ENCODE results near the gene EFCAB8.

The EFCAB8 gene, protein sequence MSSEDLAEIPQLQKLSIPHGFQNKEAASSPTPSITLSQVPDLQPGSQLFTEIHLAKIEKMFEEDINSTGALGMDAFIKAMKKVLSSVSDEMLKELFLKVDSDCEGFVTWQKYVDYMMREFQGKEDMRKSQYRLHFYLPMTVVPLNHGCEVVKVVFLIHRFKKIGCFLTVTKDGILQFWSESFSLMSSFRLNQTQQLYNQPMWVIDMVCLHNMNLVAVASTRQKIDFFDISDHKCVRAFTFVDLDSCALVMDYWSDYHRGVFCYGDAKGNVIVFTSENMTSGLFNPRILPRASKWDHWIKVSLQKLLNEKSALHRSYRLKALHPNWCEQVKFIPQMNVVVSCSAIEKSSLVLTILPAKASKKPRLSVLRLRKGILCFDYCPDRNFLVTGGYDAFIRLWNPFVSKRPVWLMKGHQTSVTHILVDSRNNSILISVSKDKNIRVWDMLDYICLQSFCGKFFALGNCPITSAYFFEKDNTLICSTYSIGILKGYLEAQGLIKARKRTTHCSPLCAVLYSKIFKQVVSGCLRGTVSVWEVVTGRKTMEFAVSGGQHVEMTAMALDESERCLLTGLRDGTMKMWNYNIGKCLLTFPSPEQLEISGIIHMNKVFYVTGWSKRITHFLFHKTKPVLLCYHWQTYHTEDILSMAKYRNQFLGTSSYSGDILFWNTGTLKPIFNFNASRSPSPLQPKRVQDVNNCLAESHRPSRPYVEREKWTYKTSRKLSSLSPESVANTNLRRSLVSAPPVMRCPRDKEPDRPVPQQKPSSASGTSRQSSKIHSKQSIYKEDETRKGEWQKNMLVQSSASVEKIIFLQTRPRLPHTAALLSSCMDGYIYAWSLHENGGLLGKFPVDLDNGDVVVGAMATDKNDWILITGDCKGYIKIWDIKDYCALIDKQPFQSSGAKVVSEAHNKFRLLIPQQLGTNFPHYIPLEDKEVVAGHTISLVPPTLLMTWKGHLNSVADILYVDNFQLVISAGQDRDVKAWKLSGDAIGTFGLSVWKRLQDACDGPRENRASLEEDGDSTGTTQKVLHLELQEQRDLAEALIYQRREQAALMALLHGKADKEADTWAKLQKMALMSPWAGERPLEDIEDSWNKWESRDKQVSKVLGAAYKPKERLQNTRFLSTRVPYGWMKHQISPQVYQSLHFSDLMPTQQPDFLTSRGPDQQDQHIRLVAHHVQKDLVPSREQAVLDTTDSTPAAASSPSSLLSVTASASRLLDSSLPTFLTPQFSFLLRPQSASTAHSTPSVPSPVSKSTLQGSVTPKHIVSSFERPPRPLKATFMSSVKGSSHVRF

DNA sequence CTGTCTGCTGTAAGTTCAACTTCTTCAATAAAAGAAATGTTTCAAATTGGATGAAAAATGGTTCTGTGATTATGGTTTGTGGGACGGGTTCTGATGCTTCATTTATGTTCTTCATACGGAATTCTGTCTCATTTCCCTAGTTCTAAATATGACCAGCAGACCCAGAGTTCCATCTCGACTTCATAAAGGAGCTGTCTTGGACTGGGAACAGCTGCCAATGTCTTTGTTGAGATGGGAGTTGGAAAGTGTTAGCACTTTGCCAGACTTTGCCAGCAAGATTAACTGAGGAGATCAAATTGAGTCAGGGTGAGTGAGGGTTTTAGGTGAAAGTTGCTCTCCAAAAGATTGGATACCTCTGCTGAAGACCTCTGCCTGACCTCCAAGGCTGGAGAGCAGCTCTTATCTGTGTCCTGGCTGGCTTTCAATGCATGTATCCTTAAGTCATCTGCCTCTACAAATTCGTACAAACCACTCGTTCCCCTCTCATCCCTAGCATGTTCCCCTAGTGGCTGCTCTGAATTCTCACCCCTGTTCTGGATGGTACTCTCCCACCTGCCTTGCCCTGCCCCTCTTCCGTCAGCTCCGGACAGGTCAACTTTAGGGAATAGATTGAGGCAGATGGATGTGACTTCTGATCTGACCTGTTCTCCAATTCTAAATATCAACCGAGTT lies at the start of gene EFCAB8:
Gene EFCAB8 (plus strand): TSS at position 223 of the 672 bp plus-strand sequence. CDS start 4,870 bp downstream, outside the sequence.
- no peak for DNase-seq

DNA sequence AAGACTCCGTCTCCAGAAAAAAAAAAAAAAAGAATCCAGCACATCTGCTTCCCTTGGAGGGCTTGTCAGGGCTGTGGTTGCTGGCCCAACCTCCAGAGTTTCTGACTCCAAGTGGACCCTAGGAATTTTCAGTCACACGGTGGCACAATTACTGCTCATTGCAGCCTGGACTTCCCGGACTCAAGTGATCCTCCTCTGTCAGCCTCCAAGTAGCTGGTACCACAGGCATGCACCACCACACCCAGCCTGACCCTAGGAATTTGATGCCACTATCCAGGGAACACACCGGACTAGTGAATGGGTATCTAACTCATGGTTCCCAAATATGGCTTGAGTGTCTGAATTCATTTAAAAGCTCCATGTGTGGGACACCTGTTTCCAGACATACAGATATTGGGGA lies 48.8 kb upstream of the EFCAB8 start:
- no peak for DNase-seq

DNA sequence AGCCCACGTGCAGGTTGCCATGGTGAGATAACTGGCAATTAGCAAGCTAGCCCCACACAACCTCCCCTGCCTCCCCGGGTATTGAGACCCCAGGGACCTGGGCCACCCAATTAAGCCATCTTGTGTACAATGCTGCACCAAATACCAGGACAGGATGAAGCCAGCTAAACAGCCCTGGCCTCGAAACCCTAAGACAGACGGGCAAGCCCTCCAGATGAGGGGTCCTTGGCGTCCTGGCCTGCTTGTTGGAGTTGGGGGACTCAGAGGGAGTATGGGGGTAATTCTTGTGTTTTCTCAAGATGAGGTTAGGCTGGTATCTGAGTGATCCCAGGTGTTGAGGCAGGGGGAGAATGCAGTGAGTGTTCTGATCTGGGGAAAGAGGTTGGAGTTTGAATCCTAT lies 47.8 kb upstream of the EFCAB8 start:
- no peak for DNase-seq

DNA sequence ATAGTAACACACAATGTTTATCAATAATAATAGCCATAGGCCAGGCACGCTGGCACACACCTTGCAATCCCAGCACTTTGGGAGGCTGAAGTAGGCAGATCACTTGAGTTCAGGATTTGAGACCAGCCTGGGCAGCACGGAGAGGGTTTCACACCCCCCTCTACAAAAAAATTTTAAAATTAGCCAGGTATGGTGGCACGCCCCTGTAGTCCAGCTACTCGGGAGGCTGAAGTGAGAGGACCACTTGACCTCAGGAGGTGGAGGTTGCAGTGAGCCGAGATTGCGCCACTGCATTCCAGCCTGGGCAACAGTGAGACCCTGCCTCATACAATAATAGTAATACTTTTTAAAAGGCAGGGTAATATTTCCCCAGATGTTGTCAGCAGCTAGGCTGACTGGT lies 46.8 kb upstream of the EFCAB8 start:
- no peak for DNase-seq

DNA sequence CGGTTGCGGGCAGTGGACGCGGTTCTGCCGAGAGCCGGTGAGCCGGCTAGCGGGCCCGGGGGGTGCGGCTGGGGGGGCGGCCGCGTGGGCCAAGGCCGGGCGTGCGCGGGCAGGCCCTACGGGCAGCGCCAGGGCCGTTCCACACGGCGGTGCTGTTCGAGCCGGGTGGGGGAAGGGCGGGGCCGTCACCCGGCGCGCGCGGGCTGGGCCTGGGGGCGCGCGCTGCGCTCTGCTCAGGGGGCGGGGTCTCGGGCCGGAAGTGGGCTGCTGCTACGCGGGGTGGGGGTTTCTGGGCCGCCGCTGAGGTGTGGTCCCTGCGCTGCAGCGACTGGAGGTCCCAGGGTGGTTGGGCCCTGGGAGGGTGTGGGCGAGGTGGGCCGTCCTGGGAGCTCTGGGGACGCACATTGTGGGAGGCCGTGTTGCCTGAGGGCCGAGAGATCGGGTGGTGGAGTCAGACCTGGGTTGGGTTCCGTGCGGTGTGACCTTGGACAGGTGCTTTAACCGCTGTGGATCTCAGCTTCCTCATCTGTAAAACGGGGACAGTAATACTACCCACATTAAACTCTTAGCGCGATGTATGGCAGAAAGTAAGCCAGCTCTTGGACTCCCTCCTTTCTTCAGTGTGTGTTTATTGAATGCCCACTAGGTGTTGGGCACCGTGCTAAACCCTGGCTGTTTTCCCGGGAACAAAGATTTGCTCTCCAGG lies 38.6 kb upstream of the EFCAB8 start:
- DNase-seq, result peak; percentile 75

DNA sequence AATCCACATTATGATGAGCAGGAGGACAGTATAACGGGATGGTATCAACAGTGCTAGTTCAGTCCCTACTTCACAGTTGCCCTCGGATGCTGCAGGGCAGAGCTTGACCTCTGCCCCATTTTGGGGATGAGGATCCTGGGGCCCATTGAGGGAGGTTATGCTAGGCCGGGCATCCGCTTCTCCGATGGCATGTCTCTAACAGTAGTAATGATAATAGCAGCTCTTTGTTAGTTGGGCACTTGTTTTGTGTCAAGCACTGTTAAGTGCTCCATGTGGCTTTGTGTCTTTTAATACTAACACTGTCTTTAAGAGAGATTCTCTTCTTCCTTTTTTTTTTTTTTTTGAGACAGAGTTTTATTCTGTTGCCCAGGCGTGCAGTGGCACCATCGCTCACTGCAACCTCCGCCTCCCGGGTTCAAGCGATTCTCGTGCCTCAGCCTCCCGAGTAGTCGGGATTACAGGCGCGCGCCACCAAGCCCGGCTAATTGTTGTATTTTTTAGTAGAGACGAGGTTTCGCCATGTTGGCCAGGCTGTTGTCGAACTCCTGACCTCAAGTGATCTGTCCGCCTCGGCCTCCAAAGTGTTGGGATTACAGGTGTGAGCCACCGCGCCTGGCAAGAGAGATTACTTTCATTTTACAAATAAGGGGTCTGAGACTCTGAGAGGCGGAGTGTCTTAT lies 37.9 kb upstream of the EFCAB8 start:
- no peak for DNase-seq

DNA sequence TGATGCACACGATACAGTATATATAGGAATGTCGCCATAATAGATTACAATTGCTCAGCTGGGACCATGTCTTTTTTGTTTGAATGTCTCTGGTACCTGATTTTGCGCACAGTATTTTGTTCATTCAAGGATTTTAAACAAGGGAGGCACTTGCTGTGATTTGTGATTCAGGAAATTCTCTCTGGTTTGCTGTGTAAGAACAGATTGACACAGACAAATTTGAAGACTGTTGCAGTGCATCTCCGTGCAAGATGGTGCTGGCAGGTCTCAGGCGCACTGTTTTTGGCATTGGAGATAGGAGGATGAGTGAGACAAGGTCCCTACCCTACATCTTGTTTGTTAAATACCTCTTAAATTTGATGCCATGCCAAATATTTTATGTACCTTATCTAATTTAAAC lies 36.5 kb upstream of the EFCAB8 start:
- no peak for DNase-seq

DNA sequence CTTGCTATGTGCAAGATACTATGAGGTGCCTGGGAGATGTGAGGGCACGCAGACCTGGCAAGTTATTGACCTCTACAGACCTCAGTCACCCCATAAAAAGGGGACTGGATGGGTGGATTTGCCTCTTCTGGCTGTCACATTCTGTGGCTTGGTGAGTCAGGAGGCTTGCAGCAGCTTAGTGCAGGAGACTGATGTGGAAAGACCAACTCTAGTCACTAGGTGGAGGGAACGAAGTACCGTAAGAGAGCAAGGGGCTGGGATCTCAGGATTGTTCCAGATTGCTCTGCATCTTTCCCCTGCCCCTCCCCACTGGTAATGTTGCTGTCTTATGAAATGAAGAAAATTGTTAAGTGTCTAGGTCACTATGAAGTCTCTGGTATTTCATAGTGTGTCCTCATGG lies 35.6 kb upstream of the EFCAB8 start:
- no peak for DNase-seq

DNA sequence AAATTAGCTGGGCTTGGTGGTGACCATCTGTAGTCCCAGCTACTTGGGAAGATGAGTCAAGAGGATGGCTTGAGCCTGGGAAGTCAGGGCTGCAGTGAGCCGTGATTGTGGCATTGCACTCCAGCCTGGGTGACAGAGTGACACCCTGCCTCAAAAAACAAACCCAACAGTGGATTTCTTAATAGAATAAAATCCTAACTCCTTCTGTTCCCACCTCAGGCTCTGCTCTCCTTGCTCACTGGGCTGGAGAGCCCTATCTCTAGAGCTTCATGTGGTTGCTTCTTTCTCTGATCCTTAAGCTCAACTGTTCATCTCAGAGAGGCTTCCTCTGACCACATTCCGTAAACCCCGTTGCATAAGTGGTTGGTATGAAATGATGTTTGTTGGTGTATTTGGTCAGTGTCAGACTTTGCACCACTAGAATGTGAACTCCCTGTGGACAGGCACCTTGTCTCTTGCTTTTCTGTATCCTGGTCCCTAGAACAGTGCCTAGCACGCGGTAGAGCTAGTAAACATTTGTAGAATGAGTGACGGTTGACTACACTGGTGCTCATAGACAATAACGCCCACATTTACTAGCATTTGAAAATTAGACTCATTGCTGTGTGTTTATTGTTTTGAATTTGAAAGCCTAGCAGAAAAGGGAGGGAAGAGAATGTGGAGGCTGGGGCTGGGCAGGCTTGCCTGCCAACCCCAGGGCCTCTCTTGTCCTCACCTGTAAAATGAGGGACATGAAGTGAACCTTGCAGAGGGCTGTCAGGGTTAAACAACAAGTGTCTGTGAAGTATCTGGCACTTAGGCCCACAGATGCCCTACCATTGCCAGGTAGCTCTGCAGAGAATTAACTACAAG lies 34.8 kb upstream of the EFCAB8 start:
- peak; percentile 14 for DNase-seq

DNA sequence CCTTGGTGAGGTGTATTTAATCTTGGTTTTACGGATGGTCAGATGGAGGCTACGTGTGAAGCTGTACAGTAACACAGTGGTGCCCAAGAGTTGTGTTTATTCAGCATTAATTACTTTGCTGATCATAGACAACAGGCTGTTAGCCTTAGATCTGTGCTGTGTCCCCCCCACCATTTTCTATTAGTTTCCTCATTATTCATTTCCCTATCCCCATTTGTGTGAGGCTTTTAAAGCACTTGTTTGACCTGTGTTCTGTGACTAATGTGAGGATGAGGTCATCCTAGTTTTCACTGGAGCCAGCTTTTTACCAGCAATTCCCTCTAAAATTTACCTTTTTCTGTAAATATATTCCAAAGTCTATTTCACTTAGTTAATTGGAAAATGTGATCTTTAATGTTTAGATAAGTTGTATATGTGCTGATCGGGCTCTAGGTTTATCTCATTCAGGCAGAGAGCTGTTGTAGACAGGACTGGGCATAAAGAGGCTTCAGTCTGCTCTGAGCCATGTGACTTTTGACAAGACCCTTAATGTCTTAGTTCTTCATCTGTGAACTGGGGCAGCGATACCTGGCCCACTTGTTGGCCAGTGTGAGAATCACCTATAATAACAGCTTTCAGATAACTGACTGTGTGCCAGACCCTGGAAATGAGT lies 30.6 kb upstream of the EFCAB8 start:
- DNase-seq, result no peak

DNA sequence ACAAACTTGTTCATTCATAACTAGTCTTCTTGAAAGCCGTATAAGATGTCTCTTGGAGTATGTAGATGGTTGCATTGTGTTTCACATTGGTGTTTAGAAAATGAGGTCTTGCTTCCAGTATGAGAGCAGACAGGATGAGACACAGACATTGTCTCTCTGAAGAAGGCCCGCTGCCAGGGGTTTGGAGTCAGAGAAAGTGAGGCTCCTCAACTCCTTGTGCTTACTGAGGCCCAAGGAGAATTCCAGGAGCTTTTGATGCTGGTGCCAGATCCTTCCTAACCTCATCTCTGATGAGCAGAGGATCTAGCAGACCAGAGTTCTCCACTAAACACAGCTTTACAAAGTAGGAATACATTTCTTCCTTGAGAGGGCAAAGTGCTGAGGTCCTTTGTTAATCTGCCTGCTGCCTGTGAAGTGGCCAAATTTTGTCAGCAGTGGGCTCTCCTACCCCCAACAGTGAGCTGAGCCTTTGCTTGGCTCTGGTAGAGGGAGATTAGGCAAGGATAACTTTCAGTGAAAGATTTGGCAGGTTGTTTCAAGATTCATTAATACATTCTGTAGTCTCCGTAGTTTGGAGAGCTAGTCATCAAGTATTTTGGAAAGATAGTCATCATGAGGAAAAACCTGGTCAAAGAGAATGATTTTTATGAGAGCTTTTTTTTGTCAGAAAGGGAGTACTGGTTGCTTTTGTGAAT lies 29.3 kb upstream of the EFCAB8 start:
- no peak for DNase-seq

DNA sequence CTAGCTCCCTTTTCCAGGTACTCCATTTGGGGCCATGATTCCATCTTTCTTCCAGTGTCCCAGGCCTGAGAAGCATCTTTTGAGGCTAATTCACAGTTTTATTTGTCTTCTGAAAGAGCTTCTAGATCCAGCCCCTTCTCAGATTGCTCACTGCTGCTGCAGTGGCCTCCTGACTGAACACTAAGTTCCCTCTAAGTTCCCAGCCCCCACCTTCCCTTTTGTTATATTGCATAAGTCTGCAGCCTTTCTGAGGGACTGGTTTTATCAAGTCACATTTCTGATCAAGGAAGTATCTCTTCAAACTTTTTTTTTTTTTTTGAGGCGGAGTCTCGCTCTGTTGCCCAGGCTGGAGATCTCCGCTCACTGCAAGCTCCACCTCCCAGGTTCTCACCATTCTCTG lies 28.3 kb upstream of the EFCAB8 start:
- DNase-seq, result no peak

DNA sequence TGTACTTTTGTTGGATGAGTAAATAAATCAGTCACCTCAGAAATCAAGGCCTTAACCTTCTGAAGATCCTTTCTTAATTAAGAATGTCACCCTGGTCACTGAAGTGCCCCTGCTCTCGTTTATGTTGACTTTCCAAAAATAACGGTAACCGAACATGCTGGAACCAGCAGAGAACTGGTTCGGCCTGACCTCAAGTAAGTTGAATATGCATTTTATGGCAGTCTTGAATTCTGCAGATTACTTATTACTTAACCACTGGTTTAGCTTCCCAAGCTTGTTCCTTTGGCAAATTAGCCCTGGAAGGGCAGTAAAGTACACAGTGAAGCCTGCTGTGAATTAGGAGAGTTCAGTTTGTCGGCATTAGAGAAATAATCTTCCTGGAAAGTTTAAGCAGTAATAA lies 26.7 kb upstream of the EFCAB8 start:
- DNase-seq, result no peak

DNA sequence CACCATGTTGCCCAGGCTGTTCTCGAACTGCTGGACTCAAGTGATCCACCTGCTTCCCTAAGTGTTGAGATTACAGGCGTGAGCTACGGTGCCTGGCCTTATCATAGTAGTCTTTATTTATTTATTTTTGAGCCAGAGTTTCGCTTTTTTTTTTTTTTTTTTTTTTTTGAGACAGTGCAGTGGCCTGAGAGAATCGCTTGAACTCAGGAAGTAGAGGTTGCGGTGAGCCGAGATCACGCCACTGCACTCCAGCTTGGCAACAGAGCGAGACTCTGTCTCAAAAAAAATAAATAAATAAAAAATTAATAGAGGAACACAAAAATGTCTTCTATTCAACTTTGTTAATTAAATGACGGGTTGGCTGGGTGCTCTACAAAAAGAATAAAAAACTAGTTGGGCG lies 26.1 kb upstream of the EFCAB8 start:
- no peak for DNase-seq

DNA sequence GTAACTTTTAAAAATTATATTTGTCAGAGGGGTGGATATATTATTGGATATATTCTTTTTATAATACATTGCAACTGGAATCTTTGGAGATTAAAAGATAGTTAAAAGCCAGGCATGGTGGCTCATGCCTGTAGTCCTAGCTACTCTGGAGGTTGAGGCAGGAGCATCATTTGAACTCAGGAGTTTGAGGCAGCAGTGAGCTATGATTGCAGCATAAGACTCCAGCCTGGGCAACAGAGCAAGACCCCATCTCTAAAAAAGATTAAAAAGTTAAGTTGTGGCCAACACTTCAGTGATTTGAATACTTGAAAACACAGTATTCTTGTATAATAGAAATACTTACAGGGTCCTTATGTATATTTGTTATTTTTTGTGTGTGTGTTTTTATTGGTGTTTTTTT lies 23.8 kb upstream of the EFCAB8 start:
- no peak for DNase-seq

DNA sequence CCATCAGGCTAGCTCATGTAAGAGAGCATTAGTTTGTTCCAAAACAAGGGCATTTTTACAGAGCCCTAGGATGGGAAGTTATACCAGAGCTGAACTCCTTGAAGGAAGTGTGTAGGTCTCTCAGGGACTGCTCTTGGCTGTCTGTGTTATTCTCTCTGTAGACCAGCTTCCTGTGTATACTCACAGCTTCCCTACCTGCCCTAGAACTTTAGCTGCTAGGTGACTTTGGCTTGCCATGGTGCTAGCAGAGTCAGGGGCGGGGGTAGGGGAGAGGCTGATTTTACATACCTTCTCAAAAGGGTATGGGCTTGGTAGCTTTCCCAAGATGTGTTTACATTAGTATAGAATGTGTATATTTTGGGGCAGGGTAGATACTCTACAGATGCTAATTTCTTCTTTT lies 21.6 kb upstream of the EFCAB8 start:
- DNase-seq, result no peak

DNA sequence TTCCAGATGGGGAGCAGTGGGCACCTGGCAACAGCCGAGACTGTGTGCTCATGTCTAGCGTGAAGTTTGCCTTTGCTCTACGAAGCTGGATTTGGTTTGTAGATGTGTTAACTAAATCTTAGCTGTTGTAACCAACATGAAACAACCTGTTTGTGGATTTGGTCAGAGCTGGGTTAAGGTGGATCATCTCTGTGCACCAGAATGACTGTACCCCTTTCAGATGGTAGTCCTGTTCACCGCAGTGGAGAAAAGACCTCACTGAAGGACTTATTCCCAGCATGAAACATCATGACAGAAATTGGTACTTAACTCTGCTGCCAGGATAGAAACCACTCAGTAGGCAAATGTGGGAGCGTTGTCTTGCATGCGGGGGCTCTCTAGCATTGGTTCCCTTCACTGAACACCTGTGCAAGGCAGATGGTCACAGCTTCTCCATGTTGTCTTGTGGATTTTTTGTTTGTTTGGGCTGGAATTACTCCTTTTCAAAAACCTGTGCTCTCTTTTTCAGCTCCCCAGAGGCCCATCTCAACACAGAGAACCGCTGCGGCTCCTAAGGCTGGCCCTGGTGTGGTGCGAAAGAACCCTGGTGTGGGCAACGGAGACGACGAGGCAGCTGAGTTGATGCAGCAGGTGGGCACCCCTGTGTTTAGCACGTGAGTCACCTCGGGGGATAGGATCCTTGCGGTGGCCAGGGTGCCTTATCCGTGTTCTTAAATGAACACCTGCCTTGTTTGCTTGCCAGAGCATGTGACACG lies 19.3 kb upstream of the EFCAB8 start:
- DNase-seq, result peak; percentile 100

DNA sequence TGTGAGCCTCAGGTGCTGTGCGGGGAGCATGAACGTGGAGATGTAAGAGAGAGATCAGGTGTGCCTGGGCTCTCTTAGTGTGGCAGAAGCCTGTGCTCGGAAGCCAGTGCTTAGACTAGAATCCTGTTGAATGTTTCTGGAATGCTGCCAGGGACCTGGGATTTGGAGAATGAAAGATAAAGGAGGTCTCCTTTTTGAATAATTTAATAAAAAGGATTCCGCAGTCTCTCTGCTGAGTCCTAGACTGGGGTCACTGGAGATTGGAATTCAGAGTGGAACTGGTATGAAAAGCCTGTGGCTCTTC lies 18.8 kb upstream of the EFCAB8 start:
- no peak for DNase-seq

DNA sequence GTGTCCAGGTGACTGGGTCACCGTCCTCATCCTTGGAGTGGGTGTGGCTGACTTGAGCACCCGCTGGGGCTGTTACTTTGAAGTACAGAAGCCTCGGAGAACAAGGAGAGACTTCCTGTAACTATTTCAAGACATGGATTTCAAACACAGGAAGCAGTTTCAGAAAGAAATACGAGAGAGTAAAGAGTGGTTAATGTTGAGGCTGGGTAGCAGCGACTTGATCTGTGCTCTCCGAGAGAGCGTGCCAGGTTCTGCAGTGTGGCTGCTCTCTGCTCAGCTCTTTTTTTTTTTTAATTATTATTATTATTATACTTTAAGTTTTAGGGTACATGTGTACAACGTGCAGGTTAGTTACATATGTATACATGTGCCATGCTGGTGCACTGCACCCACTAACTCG lies 17.5 kb upstream of the EFCAB8 start:
- no peak for DNase-seq
